ENCODE data around the gene MRAP2. TPM values are rescaled to one million over a fixed set of nuclear protein-coding genes. Genes with fewer than 3 reads are reported as not detected.
"Not testable (repeated sequence)": the region's sequence is repeated elsewhere in the genome, so short reads cannot be mapped to it uniquely, and the experiment has no call there.

Gene MRAP2
- total RNA-seq, 1 donor from 2014 or later, result not detected

- no peak for TF ChIP-seq CTCF (IDR thresholded peaks at IDR 0.05; ENCODE audit: insufficient read depth, low read length, poor library complexity, severe bottlenecking)
- H3K4me3 ChIP-seq (ENCODE audit: low read depth, low read length), result no peak overlapping the region
- H3K36me3 ChIP-seq (ENCODE audit: control insufficient read depth, insufficient read depth, low read length), result no peaks in the 10 kb centered on the region
- no peaks in the 10 kb centered on the region for H3K27me3 ChIP-seq (ENCODE audit: control insufficient read depth, insufficient read depth, low read length)
- DNase-seq (ENCODE audit: low read depth), result no peak
These were observed 60.2 kb downstream of the MRAP2 start for GRCh38 chr6:84093441-84094435.

- no peaks in the 10 kb centered on the region for H3K36me3 ChIP-seq (ENCODE audit: control insufficient read depth, insufficient read depth, low read length)
- no peaks in the 10 kb centered on the region for H3K27me3 ChIP-seq (ENCODE audit: control insufficient read depth, insufficient read depth, low read length)
- TF ChIP-seq CTCF (IDR thresholded peaks at IDR 0.05; ENCODE audit: insufficient read depth, low read length, poor library complexity, severe bottlenecking), result no peak
- no peak for DNase-seq (ENCODE audit: low read depth)
- no peak overlapping the region for H3K4me3 ChIP-seq (ENCODE audit: low read depth, low read length)
These were observed 61.6 kb downstream of the MRAP2 start for GRCh38 chr6:84095156-84095555.

GRCh38 chr6:84103029-84103428 is 69.5 kb downstream of the MRAP2 start:
- no peaks in the 10 kb centered on the region for H3K36me3 ChIP-seq (ENCODE audit: control insufficient read depth, insufficient read depth, low read length)

GRCh38 chr6:84105215-84105924 is 71.8 kb downstream of the MRAP2 start:
- not testable (repeated sequence) for H3K4me3 ChIP-seq (ENCODE audit: low read depth, low read length); DNase-seq (ENCODE audit: low read depth); H3K27me3 ChIP-seq (ENCODE audit: control insufficient read depth, insufficient read depth, low read length); H3K36me3 ChIP-seq (ENCODE audit: control insufficient read depth, insufficient read depth, low read length)

More at GRCh38 chr6:84103029-84103428, 69.5 kb downstream of the MRAP2 start:
- DNase-seq (ENCODE audit: low read depth), result no peak
- Histone ChIP-seq H3K27me3 (ENCODE audit: control insufficient read depth, insufficient read depth, low read length) (no peaks in the 10 kb centered on the region), H3K4me3 (ENCODE audit: low read depth, low read length) (no peak overlapping the region)
- TF ChIP-seq CTCF (IDR thresholded peaks at IDR 0.05; ENCODE audit: insufficient read depth, low read length, poor library complexity, severe bottlenecking), result no peak

- TF ChIP-seq CTCF (IDR thresholded peaks at IDR 0.05; ENCODE audit: insufficient read depth, low read length, poor library complexity, severe bottlenecking), result no peak
- Histone ChIP-seq H3K36me3 (ENCODE audit: control insufficient read depth, insufficient read depth, low read length) (no peaks in the 10 kb centered on the region), H3K27me3 (ENCODE audit: control insufficient read depth, insufficient read depth, low read length) (no peaks in the 10 kb centered on the region), H3K4me3 (ENCODE audit: low read depth, low read length) (no peak overlapping the region)
- no peak for DNase-seq (ENCODE audit: low read depth)
These were observed 73.9 kb downstream of the MRAP2 start for GRCh38 chr6:84107495-84107894.

- H3K36me3 ChIP-seq (ENCODE audit: control insufficient read depth, insufficient read depth, low read length); DNase-seq (ENCODE audit: low read depth); H3K27me3 ChIP-seq (ENCODE audit: control insufficient read depth, insufficient read depth, low read length); H3K4me3 ChIP-seq (ENCODE audit: low read depth, low read length): not testable (repeated sequence)
These were observed 77.8 kb downstream of the MRAP2 start for GRCh38 chr6:84111351-84111750.

- not testable (repeated sequence) for H3K4me3 ChIP-seq (ENCODE audit: low read depth, low read length); DNase-seq (ENCODE audit: low read depth); H3K27me3 ChIP-seq (ENCODE audit: control insufficient read depth, insufficient read depth, low read length); H3K36me3 ChIP-seq (ENCODE audit: control insufficient read depth, insufficient read depth, low read length)
These were observed 81.5 kb downstream of the MRAP2 start for GRCh38 chr6:84114933-84115594.
